Hepatocyte (in vitro differentiated cells): ENCODE measurements around the gene CTNNAL1. TPM values are rescaled to one million over a fixed set of nuclear protein-coding genes. Genes with fewer than 3 reads are reported as not detected.

Experiments
- DNase-seq: peaks from one replicate; pipeline ENCODE4 v3.0.0-alpha.2; 2016; ENCODE audit warnings: low spot score
- H2AFZ ChIP-seq: fragments of 200-600 bp; sonication (generic); 2 replicates; pipeline ENCODE4 v1.6.0; 2016; ENCODE audit warnings: antibody characterized with exemption, mild to moderate bottlenecking
- H3K27ac ChIP-seq: fragments of 200-600 bp; sonication (generic); 2 replicates; pipeline ENCODE4 v1.5.1; 2016; ENCODE audit warnings: mild to moderate bottlenecking
- H3K27me3 ChIP-seq: fragments of 200-600 bp; sonication (generic); 2 replicates; pipeline ENCODE4 v1.6.1; 2016
- H3K36me3 ChIP-seq: fragments of 200-600 bp; sonication (generic); replicated peaks from 2 replicates; pipeline ENCODE4 v1.5.1; 2016; ENCODE audit warnings: low read depth; ENCODE audit not compliant: insufficient read depth
- H3K4me1 ChIP-seq: fragments of 200-600 bp; sonication (generic); 2 replicates; pipeline ENCODE4 v1.5.1; 2016; ENCODE audit warnings: mild to moderate bottlenecking, moderate library complexity; ENCODE audit not compliant: insufficient read depth
- H3K4me2 ChIP-seq: fragments of 200-600 bp; sonication (generic); 2 replicates; pipeline ENCODE4 v1.6.0; 2016
- H3K4me3 ChIP-seq: fragments of 200-600 bp; sonication (generic); 2 replicates; pipeline ENCODE4 v1.5.1; 2016; ENCODE audit warnings: mild to moderate bottlenecking
- H3K79me2 ChIP-seq: fragments of 200-600 bp; sonication (generic); 2 replicates; pipeline ENCODE4 v1.6.0; 2017; ENCODE audit warnings: mild to moderate bottlenecking
- H3K9me2 ChIP-seq: fragments of 200-600 bp; sonication (generic); replicated peaks from 2 replicates; pipeline ENCODE4 v1.6.0; 2017; ENCODE audit warnings: mild to moderate bottlenecking; ENCODE audit not compliant: insufficient read depth
- H3K9me3 ChIP-seq: fragments of 200-600 bp; sonication (generic); 2 replicates; pipeline ENCODE4 v1.5.1; 2016; ENCODE audit warnings: low read depth, mild to moderate bottlenecking
- H4K20me1 ChIP-seq: fragments of 200-600 bp; sonication (generic); 2 replicates; pipeline ENCODE4 v1.6.0; 2016; ENCODE audit warnings: mild to moderate bottlenecking; ENCODE audit not compliant: insufficient read depth, poor library complexity, severe bottlenecking
- EZH2 ChIP-seq: fragments of 200-600 bp; sonication (generic); IDR thresholded peaks from 2 replicates; pipeline ENCODE4 v1.6.1; 2016; ENCODE audit warnings: antibody characterized with exemption, mild to moderate bottlenecking, borderline replicate concordance
- EZH2phosphoT487 ChIP-seq: fragments of 200-600 bp; sonication (generic); IDR thresholded peaks from one replicate; pipeline ENCODE4 v1.6.1; 2018; ENCODE audit warnings: antibody characterized with exemption, mild to moderate bottlenecking, low read depth, moderate library complexity; ENCODE audit not compliant: unreplicated experiment, severe bottlenecking
- WGBS: methylation state at CpG from one replicate; pipeline ENCODE4 v1.1.6; 2016; ENCODE audit warnings: low lambda C conversion rate; ENCODE audit errors: missing lambda C conversion rate; 5-methylcytosine and 5-hydroxymethylcytosine counted together
- microRNA counts: library from miRNA; unstranded; fragments of <30 nt; microRNA quantifications from one replicate; lab custom pipeline; 2017
- microRNA-seq: library from miRNA; unstranded; fragments of <30 nt; microRNA quantifications from one replicate; pipeline ENCODE4, GENCODE V29; 2017
- polyA plus RNA-seq: library from polyadenylated mRNA; unstranded; fragments of >200 nt; fragmentation: Nextera tagmentation; extraction: Ambion mirVana; gene quantifications from 2 replicates; pipeline ENCODE4 v1.2.1, GENCODE V29; 2016
- small RNA-seq: library from RNA; depleted of rRNA; stranded (forward); fragments of <200 nt; gene quantifications from one replicate; pipeline ENCODE3, GENCODE V24; 2014
- total RNA-seq: library from RNA; depleted of rRNA; stranded (reverse); fragments of >200 nt; gene quantifications from 2 replicates; pipeline ENCODE4 v1.2.3, GENCODE V29; 2014
- TF ChIP-seq, protein P1 (sequence below): fragments of 200-600 bp; sonication (generic); IDR thresholded peaks from 2 replicates; pipeline ENCODE4 v1.5.1; 2016; ENCODE audit warnings: antibody characterized with exemption, mild to moderate bottlenecking; ENCODE audit not compliant: poor library complexity

The CTNNAL1 gene
- total and polyA plus RNA-seq, 2 experiments from 2014 or later, result 54.5 to 57.4 TPM

DNA sequence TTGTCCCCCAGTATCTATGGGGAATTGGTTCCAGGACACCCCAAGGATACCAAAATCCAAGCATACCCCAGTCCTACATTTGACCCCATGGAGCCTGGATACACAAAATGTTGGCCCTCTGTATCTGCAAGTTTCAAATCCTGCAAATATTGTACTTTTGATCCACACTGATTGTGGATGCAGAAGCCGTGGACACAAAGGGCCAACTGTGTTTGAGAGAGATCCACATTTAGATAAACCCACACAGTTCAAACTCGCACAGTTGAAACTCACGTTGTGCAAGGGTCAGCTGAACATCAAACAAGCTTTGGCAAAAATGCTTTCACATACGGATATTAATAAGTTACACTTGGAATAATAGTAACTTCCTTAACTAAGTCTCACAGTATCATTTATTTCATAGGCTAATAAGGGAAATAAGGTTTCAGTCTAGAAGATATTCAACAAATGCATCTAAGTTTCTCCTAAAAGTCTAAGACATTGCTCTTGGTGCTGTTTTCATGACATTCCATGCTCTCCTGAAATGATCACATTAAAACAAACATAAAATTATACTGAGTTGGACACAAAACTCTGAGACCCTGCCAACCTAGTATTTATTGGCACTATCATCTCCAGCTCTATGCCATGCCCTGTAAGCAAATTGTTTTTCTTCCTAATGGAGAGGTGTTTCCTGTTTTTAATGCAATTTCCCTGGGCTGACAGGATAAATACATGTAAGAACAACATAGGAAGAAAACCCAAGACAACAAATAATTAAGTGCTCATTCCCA lies 118.9 kb downstream of the CTNNAL1 start:
- Histone ChIP-seq H3K9me3 (no peaks in the 10 kb centered on the region), H3K27ac (no peak overlapping the region), H3K36me3 (no peaks in the 10 kb centered on the region), H3K4me3 (no peak overlapping the region), H3K9me2 (no peaks in the 10 kb centered on the region), H3K4me2 (peak overlapping the region; percentile 38), H3K79me2 (no peaks in the 10 kb centered on the region), H2AFZ (no peak overlapping the region), H3K4me1 (peaks cover under 1% of the 10 kb centered on the region), H3K27me3 (no peaks in the 10 kb centered on the region), H4K20me1 (no peaks in the 10 kb centered on the region)
- TF ChIP-seq, protein P1, sequence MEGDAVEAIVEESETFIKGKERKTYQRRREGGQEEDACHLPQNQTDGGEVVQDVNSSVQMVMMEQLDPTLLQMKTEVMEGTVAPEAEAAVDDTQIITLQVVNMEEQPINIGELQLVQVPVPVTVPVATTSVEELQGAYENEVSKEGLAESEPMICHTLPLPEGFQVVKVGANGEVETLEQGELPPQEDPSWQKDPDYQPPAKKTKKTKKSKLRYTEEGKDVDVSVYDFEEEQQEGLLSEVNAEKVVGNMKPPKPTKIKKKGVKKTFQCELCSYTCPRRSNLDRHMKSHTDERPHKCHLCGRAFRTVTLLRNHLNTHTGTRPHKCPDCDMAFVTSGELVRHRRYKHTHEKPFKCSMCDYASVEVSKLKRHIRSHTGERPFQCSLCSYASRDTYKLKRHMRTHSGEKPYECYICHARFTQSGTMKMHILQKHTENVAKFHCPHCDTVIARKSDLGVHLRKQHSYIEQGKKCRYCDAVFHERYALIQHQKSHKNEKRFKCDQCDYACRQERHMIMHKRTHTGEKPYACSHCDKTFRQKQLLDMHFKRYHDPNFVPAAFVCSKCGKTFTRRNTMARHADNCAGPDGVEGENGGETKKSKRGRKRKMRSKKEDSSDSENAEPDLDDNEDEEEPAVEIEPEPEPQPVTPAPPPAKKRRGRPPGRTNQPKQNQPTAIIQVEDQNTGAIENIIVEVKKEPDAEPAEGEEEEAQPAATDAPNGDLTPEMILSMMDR, result no peak
- TF ChIP-seq EZH2 (no peak), EZH2phosphoT487 (no peak)
- 63% methylated on average over 4 of the region's 4 CpGs for WGBS
- no peak for DNase-seq

MicroRNA genes within 50 kb of the gene (microRNA counts, 767-probe panel; counts per million panel counts)
- 6,409 counts per million, percentile 29 among the panel's probes with 10 or more counts for microRNA hsa-miR-32-5p (lab: Ali Mortazavi, UCI)

Small RNA genes within 50 kb of the gene (microRNA-seq; reads per million reads assigned to microRNA genes)
- gene MIR32, result 519 reads per million, percentile 73 among the genes with 10 or more reads in this experiment

Small RNA genes within 50 kb of the gene (small RNA-seq; reads per million reads assigned to genes)
- gene MIR32 (3.6 reads per million, percentile 91 among the genes with 10 or more reads in this experiment), gene RF00019 (not detected)

Other genes starting within 250 kb of the CTNNAL1 start
- gene ACTL7B, start 157.5 kb downstream of the CTNNAL1 start, total RNA-seq, result not detected in 2 replicates
- gene ACTL7B, start 157.5 kb downstream of the CTNNAL1 start, polyA plus RNA-seq, result not detected in 2 replicates
- not detected in 2 replicates for gene ACTL7A, start 151.2 kb downstream of the CTNNAL1 start, total RNA-seq
- gene ACTL7A, start 151.2 kb downstream of the CTNNAL1 start, polyA plus RNA-seq, result not detected in 2 replicates
- gene ELP1, start 79.4 kb downstream of the CTNNAL1 start, total RNA-seq, result 49.7 and 68.6 TPM in 2 replicates
- 20.9 and 34.8 TPM in 2 replicates for gene ELP1, start 79.4 kb downstream of the CTNNAL1 start, polyA plus RNA-seq
- 13.7 and 16.4 TPM in 2 replicates for gene ABITRAM, start 79.1 kb downstream of the CTNNAL1 start, total RNA-seq
- 19.7 and 24.4 TPM in 2 replicates for gene ABITRAM, start 79.1 kb downstream of the CTNNAL1 start, polyA plus RNA-seq
- 101 and 122 TPM in 2 replicates for gene TMEM245, start 106.4 kb upstream of the CTNNAL1 start, total RNA-seq
- gene TMEM245, start 106.4 kb upstream of the CTNNAL1 start, polyA plus RNA-seq, result 54.9 and 63.5 TPM in 2 replicates
- 4.4 and 5.0 TPM in 2 replicates for gene FRRS1L, start 153.8 kb upstream of the CTNNAL1 start, total RNA-seq
- gene FRRS1L, start 153.8 kb upstream of the CTNNAL1 start, polyA plus RNA-seq, result 2.0 and 2.6 TPM in 2 replicates